HepG2 (cell line): Measurements from ENCODE around the gene SCAI. TPM values are rescaled to one million over a fixed set of nuclear protein-coding genes. Genes with fewer than 3 reads are reported as not detected.
A peak's percentile ranks its signal among the peaks of the same experiment; 100 is the strongest.

Source experiments
- ATM ChIP-seq: fragments of 450-650 bp; IDR thresholded peaks from 2 replicates; pipeline ENCODE4 v1.7.1; 2017; ENCODE audit warnings: mild to moderate bottlenecking, borderline replicate concordance
- CBX1 ChIP-seq: IDR thresholded peaks from one replicate; pipeline ENCODE4 v1.6.1; 2016; ENCODE audit warnings: antibody characterized with exemption, low read depth
- DR1 ChIP-seq: sonication (generic); formaldehyde crosslinking; IDR thresholded peaks from 2 replicates; pipeline ENCODE4 v1.8.0; 2021; ENCODE audit warnings: mild to moderate bottlenecking, missing genetic modification reagents, inconsistent platforms
- FOXA1 ChIP-seq, 2 experiments: fragments of 450-650 bp in 1 of 2; sonication (generic) in 1 of 2; formaldehyde crosslinking in 1 of 2; IDR thresholded peaks; 2 replicates each; pipeline versions ENCODE4 v1.4.0 to v1.6.1; 2016 to 2020; ENCODE audit warnings: missing genetic modification reagents in 1 of 2
- FOXP1 ChIP-seq, 2 experiments: fragments of 450-650 bp in 1 of 2; IDR thresholded peaks; 2 replicates each; pipeline ENCODE4 v1.6.1; 2017 to 2018; ENCODE audit warnings: antibody characterized with exemption in 1 of 2
- PCBP1 ChIP-seq: fragments of 200-400 bp; formaldehyde crosslinking; IDR thresholded peaks from 2 replicates; pipeline ENCODE4 v1.6.1; 2017; ENCODE audit warnings: mild to moderate bottlenecking, low read depth, low read length, borderline replicate concordance
- PHF21A ChIP-seq: sonication (generic); formaldehyde crosslinking; IDR thresholded peaks from 2 replicates; pipeline ENCODE4 v1.5.0; 2020; ENCODE audit warnings: mild to moderate bottlenecking, missing genetic modification reagents
- RFX1 ChIP-seq: fragments of 450-650 bp; IDR thresholded peaks from 2 replicates; pipeline ENCODE4 v1.6.1; 2017
- YY1 ChIP-seq: IDR thresholded peaks from 2 replicates; pipeline ENCODE4 v1.6.1; 2011; ENCODE audit warnings: low read length, low read depth, moderate library complexity, mild to moderate bottlenecking; ENCODE audit not compliant: insufficient read depth, insufficient replicate concordance
- ZC3H13 ChIP-seq: sonication (generic); formaldehyde crosslinking; IDR thresholded peaks from 2 replicates; pipeline ENCODE4 v1.8.1; 2023; ENCODE audit warnings: mild to moderate bottlenecking, missing genetic modification reagents, moderate library complexity
- ZFP36 ChIP-seq: fragments of 150-350 bp; IDR thresholded peaks from 2 replicates; pipeline ENCODE4 v1.6.1; 2018; ENCODE audit warnings: borderline replicate concordance, low read length, low read depth; ENCODE audit not compliant: partially characterized antibody
- ZNF17 ChIP-seq: sonication (generic); formaldehyde crosslinking; IDR thresholded peaks from 2 replicates; pipeline ENCODE4 v1.5.0; 2020; ENCODE audit warnings: mild to moderate bottlenecking, missing genetic modification reagents
- ZNF350 ChIP-seq: sonication (generic); formaldehyde crosslinking; IDR thresholded peaks from 2 replicates; pipeline ENCODE4 v1.4.0; 2020; ENCODE audit warnings: mild to moderate bottlenecking, low read depth, missing genetic modification reagents, borderline replicate concordance
- ZNF550 ChIP-seq: sonication (generic); formaldehyde crosslinking; IDR thresholded peaks from 2 replicates; pipeline ENCODE4 v1.4.0; 2020; ENCODE audit warnings: mild to moderate bottlenecking, missing genetic modification reagents, borderline replicate concordance
- ZNF562 ChIP-seq: sonication (generic); formaldehyde crosslinking; IDR thresholded peaks from 2 replicates; pipeline ENCODE4 v1.8.0; 2022; ENCODE audit warnings: missing genetic modification reagents, borderline replicate concordance
- ZNF713 ChIP-seq: sonication (generic); formaldehyde crosslinking; IDR thresholded peaks from 2 replicates; pipeline ENCODE4 v1.4.0; 2020; ENCODE audit warnings: mild to moderate bottlenecking, missing genetic modification reagents
- polyA plus RNA-seq, 8 experiments: library from polyadenylated mRNA; depleted of rRNA in 3 of 8; stranded (reverse) in 7 of 8; unstranded in 1 of 8; fragments of >200 nt; fragmentation: Illumina TruSeq in 4 of 8; extraction: Trizol in 4 of 8; gene quantifications; 2 replicates each; pipeline versions ENCODE4 v1.2.1 to v1.2.3, GENCODE V29; 2011 to 2016; ENCODE audit warnings: low read depth in 4 of 8, missing spikeins in 1 of 8, mixed read lengths in 1 of 8; ENCODE audit not compliant: insufficient read depth in 1 of 8
- total RNA-seq, 5 experiments: library from RNA; depleted of rRNA; stranded (reverse); fragments of >200 nt; fragmentation: Illumina TruSeq; extraction: Trizol; gene quantifications; 2 replicates each; pipeline ENCODE4 v1.2.3, GENCODE V29; 2016; ENCODE audit warnings: low read depth in 1 of 5
- TF ChIP-seq, protein P1 (sequence below): sonication (generic); formaldehyde crosslinking; IDR thresholded peaks from 2 replicates; pipeline ENCODE4 v1.8.0; 2022; ENCODE audit warnings: low read depth, missing genetic modification reagents
- TF ChIP-seq, protein P2 (sequence below): sonication (generic); formaldehyde crosslinking; IDR thresholded peaks from 2 replicates; pipeline ENCODE4 v1.4.0; 2020; ENCODE audit warnings: missing genetic modification reagents
- TF ChIP-seq, protein P3 (sequence below): sonication (generic); formaldehyde crosslinking; IDR thresholded peaks from 2 replicates; pipeline ENCODE4 v1.4.0; 2020; ENCODE audit warnings: mild to moderate bottlenecking, missing genetic modification reagents

The SCAI gene
- total and polyA plus RNA-seq, 2 of the 13 experiments (the other 11 are each of a cell fraction or from before 2014, with no cell fraction given), result 4.4 to 8.4 TPM

DNA sequence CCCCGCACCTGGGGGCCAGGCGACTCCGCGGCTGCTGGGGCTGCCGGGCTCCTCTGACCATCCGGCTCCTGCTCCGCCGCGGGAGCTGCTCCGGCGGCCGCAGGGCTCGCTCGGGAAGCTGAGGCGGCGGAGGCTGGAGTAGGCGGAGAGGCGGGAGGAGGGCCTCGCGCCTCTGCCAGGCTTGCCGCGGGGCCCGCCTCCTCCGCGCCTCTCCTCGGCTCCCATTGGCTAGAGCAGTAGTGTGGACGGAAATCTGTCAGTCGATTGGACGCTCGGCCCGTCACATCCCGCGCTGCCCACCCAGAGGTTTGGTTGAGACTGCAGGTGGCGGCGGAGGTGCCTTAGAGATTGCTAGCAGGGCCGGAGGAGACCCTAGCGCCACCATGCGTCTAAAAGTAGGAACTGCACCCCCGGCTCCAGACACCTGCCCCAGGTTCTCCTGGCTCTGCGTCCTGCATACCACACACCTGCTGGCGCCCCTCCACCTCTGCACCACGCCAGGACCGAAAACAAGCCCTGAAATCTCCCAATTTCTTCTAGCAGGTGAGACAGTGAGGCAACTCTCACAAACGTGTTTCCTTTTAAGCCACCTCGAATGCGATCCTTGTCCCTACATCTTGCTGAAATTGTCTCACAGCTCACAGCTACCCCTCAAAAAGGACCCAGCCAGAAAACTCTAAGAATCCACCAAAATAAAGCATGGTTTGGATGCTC is at the start of gene SCAI (continued):
- TF ChIP-seq, protein P1, sequence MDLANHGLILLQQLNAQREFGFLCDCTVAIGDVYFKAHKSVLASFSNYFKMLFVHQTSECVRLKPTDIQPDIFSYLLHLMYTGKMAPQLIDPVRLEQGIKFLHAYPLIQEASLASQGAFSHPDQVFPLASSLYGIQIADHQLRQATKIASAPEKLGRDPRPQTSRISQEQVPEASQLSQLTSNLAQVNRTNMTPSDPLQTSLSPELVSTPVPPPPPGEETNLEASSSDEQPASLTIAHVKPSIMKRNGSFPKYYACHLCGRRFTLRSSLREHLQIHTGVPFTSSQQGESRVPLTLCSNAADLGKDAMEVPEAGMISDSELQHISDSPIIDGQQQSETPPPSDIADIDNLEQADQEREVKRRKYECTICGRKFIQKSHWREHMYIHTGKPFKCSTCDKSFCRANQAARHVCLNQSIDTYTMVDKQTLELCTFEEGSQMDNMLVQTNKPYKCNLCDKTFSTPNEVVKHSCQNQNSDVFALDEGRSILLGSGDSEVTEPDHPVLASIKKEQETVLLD (CRISPR knock-in tag), result no peak
- TF ChIP-seq PHF21A (CRISPR knock-in tag) (peak; percentile 40; the same call in 1 of the 2 replicates), RFX1 (no peak), PCBP1 (no peak), YY1 (peak; percentile 72), DR1 (CRISPR knock-in tag) (peak; percentile 38; the same call in 1 of the 2 replicates), ATM (no peak), FOXP1 (IDR thresholded peaks at IDR 0.05) (no peak), FOXP1 (CRISPR knock-in tag; IDR thresholded peaks at IDR 0.05) (no peak), ZNF562 (CRISPR knock-in tag) (no peak), ZNF713 (no peak), ZNF550 (CRISPR knock-in tag) (no peak), ZC3H13 (CRISPR knock-in tag) (no peak), ZNF17 (CRISPR knock-in tag) (no peak), ZFP36 (peak; percentile 3), CBX1 (no peak), FOXA1 (IDR thresholded peaks at IDR 0.05) (no peak), FOXA1 (CRISPR knock-in tag; IDR thresholded peaks at IDR 0.05) (peak; percentile 22; the same call in 1 of the 2 replicates), ZNF350 (CRISPR knock-in tag) (peak; percentile 47; the same call in 1 of the 2 replicates)
- TF ChIP-seq, protein P2, sequence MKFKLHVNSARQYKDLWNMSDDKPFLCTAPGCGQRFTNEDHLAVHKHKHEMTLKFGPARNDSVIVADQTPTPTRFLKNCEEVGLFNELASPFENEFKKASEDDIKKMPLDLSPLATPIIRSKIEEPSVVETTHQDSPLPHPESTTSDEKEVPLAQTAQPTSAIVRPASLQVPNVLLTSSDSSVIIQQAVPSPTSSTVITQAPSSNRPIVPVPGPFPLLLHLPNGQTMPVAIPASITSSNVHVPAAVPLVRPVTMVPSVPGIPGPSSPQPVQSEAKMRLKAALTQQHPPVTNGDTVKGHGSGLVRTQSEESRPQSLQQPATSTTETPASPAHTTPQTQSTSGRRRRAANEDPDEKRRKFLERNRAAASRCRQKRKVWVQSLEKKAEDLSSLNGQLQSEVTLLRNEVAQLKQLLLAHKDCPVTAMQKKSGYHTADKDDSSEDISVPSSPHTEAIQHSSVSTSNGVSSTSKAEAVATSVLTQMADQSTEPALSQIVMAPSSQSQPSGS (CRISPR knock-in tag), result no peak
- TF ChIP-seq, protein P3, sequence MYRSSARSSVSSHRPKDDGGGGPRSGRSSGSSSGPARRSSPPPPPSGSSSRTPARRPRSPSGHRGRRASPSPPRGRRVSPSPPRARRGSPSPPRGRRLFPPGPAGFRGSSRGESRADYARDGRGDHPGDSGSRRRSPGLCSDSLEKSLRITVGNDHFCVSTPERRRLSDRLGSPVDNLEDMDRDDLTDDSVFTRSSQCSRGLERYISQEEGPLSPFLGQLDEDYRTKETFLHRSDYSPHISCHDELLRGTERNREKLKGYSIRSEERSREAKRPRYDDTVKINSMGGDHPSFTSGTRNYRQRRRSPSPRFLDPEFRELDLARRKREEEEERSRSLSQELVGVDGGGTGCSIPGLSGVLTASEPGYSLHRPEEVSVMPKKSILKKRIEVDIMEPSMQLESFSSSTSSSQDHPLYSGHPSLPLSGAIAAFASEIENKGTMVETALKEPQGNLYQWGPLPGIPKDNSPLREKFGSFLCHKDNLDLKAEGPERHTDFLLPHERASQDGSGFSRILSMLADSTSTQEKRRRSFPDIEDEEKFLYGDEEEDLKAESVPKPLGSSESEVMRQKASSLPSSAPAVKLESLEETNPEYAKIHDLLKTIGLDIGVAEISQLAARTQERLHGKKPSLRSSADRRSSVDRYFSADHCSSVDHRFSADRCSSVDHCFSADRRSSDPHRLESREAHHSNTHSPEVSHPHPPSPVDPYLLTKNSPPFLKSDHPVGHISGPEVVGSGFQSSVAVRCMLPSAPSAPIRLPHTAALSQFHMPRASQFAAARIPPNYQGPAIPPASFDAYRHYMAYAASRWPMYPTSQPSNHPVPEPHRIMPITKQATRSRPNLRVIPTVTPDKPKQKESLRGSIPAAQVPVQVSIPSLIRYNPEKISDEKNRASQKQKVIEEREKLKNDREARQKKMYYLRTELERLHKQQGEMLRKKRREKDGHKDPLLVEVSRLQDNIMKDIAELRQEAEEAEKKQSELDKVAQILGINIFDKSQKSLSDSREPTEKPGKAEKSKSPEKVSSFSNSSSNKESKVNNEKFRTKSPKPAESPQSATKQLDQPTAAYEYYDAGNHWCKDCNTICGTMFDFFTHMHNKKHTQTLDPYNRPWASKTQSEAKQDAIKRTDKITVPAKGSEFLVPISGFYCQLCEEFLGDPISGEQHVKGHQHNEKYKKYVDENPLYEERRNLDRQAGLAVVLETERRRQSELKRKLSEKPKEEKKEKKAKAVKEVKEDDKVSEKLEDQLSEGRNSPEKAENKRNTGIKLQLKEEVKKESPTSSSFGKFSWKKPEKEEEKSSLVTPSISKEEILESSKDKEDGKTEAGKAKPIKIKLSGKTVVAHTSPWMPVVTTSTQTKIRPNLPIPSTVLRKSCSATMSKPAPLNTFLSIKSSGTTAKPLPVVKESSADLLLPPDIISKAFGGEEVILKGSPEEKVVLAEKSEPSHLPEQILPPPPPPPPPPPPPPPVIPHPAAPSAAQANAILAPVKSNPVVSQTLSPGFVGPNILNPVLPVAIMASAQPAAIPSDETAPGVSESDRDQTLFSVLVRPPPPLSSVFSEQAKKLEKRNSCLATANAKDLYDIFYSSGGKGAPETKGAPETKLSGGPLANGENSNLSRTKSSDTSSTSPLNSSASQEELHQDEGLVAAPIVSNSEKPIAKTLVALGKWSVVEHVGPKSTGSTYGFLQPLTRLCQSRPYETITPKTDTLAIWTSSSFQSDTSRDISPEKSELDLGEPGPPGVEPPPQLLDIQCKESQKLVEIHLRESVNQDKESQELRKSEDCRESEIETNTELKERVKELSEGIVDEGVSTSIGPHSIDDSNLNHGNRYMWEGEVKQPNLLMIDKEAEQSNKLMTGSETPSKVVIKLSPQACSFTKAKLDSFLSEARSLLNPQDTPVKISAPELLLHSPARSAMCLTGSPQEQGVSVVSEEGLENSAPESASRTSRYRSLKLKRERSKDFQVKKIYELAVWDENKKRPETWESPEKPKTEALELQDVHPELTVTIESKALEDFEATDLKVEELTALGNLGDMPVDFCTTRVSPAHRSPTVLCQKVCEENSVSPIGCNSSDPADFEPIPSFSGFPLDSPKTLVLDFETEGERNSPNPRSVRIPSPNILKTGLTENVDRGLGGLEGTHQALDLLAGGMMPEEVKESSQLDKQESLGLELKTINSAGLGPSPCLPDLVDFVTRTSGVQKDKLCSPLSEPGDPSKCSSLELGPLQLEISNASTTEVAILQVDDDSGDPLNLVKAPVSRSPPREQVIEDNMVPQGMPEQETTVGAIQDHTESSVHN (CRISPR knock-in tag), result no peak
